ENCODE data around the gene AUTS2. TPM values are rescaled to one million over a fixed set of nuclear protein-coding genes. Genes with fewer than 3 reads are reported as not detected.

Gene AUTS2
- total and polyA plus RNA-seq, 2 donors (not counting 1 experiment from before 2014, with no cell fraction given): 0.60 to 9.1 TPM

DNA sequence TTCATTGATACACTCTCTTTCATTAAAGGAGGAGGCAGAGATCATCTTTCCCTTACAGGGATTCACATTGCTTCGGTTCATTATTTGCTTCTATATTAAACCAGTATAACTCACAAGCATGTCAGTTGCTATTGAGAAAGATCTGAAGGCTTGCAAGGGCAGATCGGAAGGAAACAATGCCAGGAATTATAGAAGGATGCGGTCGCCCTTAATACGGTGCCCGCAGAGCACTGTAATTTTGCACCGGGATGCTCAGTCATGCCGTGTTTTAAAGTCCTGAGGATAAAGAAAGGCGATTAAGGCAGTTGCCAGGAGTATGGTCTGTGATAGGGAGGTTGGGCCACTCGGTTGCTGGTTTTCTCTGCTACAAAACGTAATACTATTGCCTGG lies 1183.6 kb downstream of the AUTS2 start:
- H3K27ac ChIP-seq (ENCODE audit: insufficient read depth, low read length): no peak overlapping the region
- H3K36me3 ChIP-seq (ENCODE audit: control insufficient read depth, insufficient read depth, low read length): peaks cover 2% of the 10 kb centered on the region
- no peak for TF ChIP-seq EZH2 (IDR thresholded peaks at IDR 0.05; ENCODE audit: low read length, missing control alignments)
- TF ChIP-seq, protein P1, sequence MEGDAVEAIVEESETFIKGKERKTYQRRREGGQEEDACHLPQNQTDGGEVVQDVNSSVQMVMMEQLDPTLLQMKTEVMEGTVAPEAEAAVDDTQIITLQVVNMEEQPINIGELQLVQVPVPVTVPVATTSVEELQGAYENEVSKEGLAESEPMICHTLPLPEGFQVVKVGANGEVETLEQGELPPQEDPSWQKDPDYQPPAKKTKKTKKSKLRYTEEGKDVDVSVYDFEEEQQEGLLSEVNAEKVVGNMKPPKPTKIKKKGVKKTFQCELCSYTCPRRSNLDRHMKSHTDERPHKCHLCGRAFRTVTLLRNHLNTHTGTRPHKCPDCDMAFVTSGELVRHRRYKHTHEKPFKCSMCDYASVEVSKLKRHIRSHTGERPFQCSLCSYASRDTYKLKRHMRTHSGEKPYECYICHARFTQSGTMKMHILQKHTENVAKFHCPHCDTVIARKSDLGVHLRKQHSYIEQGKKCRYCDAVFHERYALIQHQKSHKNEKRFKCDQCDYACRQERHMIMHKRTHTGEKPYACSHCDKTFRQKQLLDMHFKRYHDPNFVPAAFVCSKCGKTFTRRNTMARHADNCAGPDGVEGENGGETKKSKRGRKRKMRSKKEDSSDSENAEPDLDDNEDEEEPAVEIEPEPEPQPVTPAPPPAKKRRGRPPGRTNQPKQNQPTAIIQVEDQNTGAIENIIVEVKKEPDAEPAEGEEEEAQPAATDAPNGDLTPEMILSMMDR (conservative IDR thresholded peaks at IDR 0.05 in 1 of 2, IDR thresholded peaks at IDR 0.05 in 1 of 2; ENCODE audit: low read depth in 1 of 2, low read length in 2 of 2): no peak
- H3K79me2 ChIP-seq (ENCODE audit: control insufficient read depth, insufficient read depth, low read length): no peaks in the 10 kb centered on the region
- no peak overlapping the region for H3K4me3 ChIP-seq (replicated peaks in 1 of 4; ENCODE audit: control extremely low read depth in 1 of 4, insufficient read depth in 1 of 4, low read depth in 3 of 4, low read length in 4 of 4)
- no peak overlapping the region for H3K4me2 ChIP-seq (ENCODE audit: extremely low read depth, insufficient read depth, low read length)
- no peaks in the 10 kb centered on the region for H3K27me3 ChIP-seq (ENCODE audit: control insufficient read depth, insufficient read depth, low read length)
- no peak overlapping the region for H3K9ac ChIP-seq (ENCODE audit: insufficient read depth, low read length)
- no peaks in the 10 kb centered on the region for H3K4me1 ChIP-seq (ENCODE audit: control insufficient read depth, extremely low read depth, insufficient read depth, low read length)
- H2AFZ ChIP-seq (ENCODE audit: low read length): no peak overlapping the region
- no peaks in the 10 kb centered on the region for H3K9me3 ChIP-seq (ENCODE audit: control insufficient read depth, insufficient read depth, low read depth, low read length)
- DNase-seq (ENCODE audit: low read depth in 2 of 2): no peak
- no peaks in the 10 kb centered on the region for H4K20me1 ChIP-seq (ENCODE audit: control insufficient read depth, extremely low read depth, insufficient read depth, low read length)

DNA sequence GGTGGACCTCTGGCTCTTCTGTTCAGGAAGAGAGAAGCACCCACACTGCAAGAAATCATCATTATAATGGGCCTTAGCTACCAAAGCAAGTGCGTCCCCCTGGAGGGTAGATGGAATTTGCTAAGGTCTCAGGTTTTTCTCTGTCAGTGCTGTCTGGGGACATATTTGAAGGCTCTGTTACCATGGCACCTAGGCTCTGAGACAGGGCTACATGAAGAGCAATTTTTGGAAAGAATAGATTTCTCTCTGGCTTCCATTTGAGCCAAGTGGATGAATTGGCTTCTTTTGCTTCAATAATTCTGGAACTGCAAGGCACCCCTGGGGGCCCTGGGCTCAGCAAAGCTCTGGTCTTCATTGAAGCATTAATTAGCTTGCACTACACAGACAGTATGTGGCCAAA lies 1184.5 kb downstream of the AUTS2 start:
- Histone ChIP-seq H3K9ac (ENCODE audit: insufficient read depth, low read length) (no peak overlapping the region), H2AFZ (ENCODE audit: low read length) (no peak overlapping the region), H4K20me1 (ENCODE audit: control insufficient read depth, extremely low read depth, insufficient read depth, low read length) (no peaks in the 10 kb centered on the region), H3K4me1 (ENCODE audit: control insufficient read depth, extremely low read depth, insufficient read depth, low read length) (no peaks in the 10 kb centered on the region), H3K36me3 (ENCODE audit: control insufficient read depth, insufficient read depth, low read length) (peaks cover 2% of the 10 kb centered on the region), H3K27ac (ENCODE audit: insufficient read depth, low read length) (no peak overlapping the region), H3K9me3 (ENCODE audit: control insufficient read depth, insufficient read depth, low read depth, low read length) (no peaks in the 10 kb centered on the region), H3K4me3 (replicated peaks in 1 of 4; ENCODE audit: control extremely low read depth in 1 of 4, insufficient read depth in 1 of 4, low read depth in 3 of 4, low read length in 4 of 4) (no peak overlapping the region), H3K27me3 (ENCODE audit: control insufficient read depth, insufficient read depth, low read length) (no peaks in the 10 kb centered on the region), H3K79me2 (ENCODE audit: control insufficient read depth, insufficient read depth, low read length) (no peaks in the 10 kb centered on the region), H3K4me2 (ENCODE audit: extremely low read depth, insufficient read depth, low read length) (no peak overlapping the region)
- TF ChIP-seq, protein P1 (conservative IDR thresholded peaks at IDR 0.05 in 1 of 2, IDR thresholded peaks at IDR 0.05 in 1 of 2; ENCODE audit: low read depth in 1 of 2, low read length in 2 of 2): no peak
- no peak for TF ChIP-seq EZH2 (IDR thresholded peaks at IDR 0.05; ENCODE audit: low read length, missing control alignments)
- DNase-seq (ENCODE audit: low read depth in 2 of 2): no peak

DNA sequence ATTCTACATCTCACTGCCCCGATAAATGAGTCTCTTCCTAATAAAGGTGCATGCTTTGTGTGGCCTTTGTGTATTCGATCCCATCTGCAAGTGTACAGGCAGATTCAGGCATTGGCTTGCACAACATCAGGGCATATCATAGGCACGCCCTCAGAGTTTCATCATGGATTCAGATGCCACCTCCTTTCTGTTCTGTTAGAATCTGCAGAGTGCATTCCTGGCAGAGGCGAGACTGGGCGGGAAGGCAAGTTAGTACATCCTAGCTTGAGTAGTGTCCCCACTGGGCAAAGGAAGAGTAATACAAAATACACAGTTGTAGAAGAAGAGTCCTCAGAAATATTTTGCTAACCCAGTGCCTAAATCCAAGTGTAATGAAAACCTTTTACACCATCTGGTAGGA lies 1187.2 kb downstream of the AUTS2 start:
- no peaks in the 10 kb centered on the region for H3K27me3 ChIP-seq (ENCODE audit: control insufficient read depth, insufficient read depth, low read length)

More for the DNA sequence above, 1187.2 kb downstream of the AUTS2 start:
- no peak overlapping the region for H3K27ac ChIP-seq (ENCODE audit: insufficient read depth, low read length)
- no peak overlapping the region for H2AFZ ChIP-seq (ENCODE audit: low read length)
- TF ChIP-seq, protein P1 (conservative IDR thresholded peaks at IDR 0.05 in 1 of 2, IDR thresholded peaks at IDR 0.05 in 1 of 2; ENCODE audit: low read depth in 1 of 2, low read length in 2 of 2): no peak
- TF ChIP-seq EZH2 (IDR thresholded peaks at IDR 0.05; ENCODE audit: low read length, missing control alignments): no peak
- no peak overlapping the region for H3K4me3 ChIP-seq (replicated peaks in 1 of 4; ENCODE audit: control extremely low read depth in 1 of 4, insufficient read depth in 1 of 4, low read depth in 3 of 4, low read length in 4 of 4)
- no peaks in the 10 kb centered on the region for H4K20me1 ChIP-seq (ENCODE audit: control insufficient read depth, extremely low read depth, insufficient read depth, low read length)
- H3K9me3 ChIP-seq (ENCODE audit: control insufficient read depth, insufficient read depth, low read depth, low read length): no peaks in the 10 kb centered on the region
- H3K9ac ChIP-seq (ENCODE audit: insufficient read depth, low read length): no peak overlapping the region
- H3K79me2 ChIP-seq (ENCODE audit: control insufficient read depth, insufficient read depth, low read length): no peaks in the 10 kb centered on the region
- H3K4me2 ChIP-seq (ENCODE audit: extremely low read depth, insufficient read depth, low read length): no peak overlapping the region
- peaks cover 5% of the 10 kb centered on the region for H3K36me3 ChIP-seq (ENCODE audit: control insufficient read depth, insufficient read depth, low read length)
- no peak for DNase-seq (ENCODE audit: low read depth in 2 of 2)
- no peaks in the 10 kb centered on the region for H3K4me1 ChIP-seq (ENCODE audit: control insufficient read depth, extremely low read depth, insufficient read depth, low read length)
